ENCODE measurements around the gene PTS. TPM values are rescaled to one million over a fixed set of nuclear protein-coding genes. Genes with fewer than 3 reads are reported as not detected.
A peak's percentile ranks its signal among the peaks of the same experiment; 100 is the strongest.

The PTS gene
- polyA plus RNA-seq, 3 donors: 11.8 to 25.0 (median 14.0) TPM

DNA sequence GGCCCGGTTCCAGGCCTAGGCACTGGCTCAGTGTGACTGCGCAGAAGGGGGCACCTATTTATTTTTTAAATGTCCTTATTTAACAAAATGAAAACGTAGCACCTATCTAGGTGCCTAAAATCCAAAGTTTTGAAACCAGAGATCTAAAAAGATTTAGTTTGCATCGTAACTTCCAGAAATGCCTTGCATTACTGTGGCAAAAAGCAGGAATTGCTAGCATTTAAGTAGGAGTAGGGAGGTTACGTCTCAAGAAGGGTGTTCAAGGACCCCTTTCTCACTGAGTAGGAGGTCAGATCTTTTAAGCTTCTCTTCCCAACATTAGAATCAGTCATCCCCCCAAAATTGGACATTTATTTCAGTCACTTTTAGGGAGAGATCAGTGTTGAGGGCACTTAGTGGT lies 42.2 kb downstream of the PTS start:
- Mint-ChIP-seq H3K27ac (peak overlapping the region in 1 of 7 donors; percentile 57), H3K27me3 (ENCODE audit: low read depth in 3 of 3) (no peaks in the 10 kb centered on the region), H3K4me1 (no peaks in the 10 kb centered on the region), H3K36me3 (peaks cover 0 to 3% of the 10 kb centered on the region in 2 donors), H3K9me3 (peaks cover 0 to 2% (median 0%) of the 10 kb centered on the region in 7 donors), H3K4me3 (no peak overlapping the region)
- H3K27ac ChIP-seq (ENCODE audit: low read depth in 1 of 2, low read length in 2 of 2): no peak overlapping the region
- H3K4me1 ChIP-seq (ENCODE audit: control insufficient read depth in 1 of 2, insufficient read depth in 2 of 2, low read length in 2 of 2): peaks cover 0 to 6% of the 10 kb centered on the region in 2 donors
- H4K20me1 ChIP-seq (ENCODE audit: insufficient read depth, low read length): no peaks in the 10 kb centered on the region
- intact Hi-C loops (cut with micrococcal nuclease): no loop called here
- H3K4me2 ChIP-seq (replicated peaks; ENCODE audit: extremely low read depth, low read length, poor library complexity, severe bottlenecking): no peak overlapping the region
- no peaks in the 10 kb centered on the region for H3K36me3 ChIP-seq (replicated peaks in 1 of 2; ENCODE audit: control insufficient read depth in 1 of 2, insufficient read depth in 2 of 2, low read length in 2 of 2)
- no peak for TF ChIP-seq CTCF (IDR thresholded peaks at IDR 0.05)
- no peaks in the 10 kb centered on the region for H3K27me3 ChIP-seq (ENCODE audit: control insufficient read depth in 2 of 2, insufficient read depth in 2 of 2, low read length in 2 of 2)
- no peak overlapping the region for H2AFZ ChIP-seq (ENCODE audit: insufficient read depth, low read depth, low read length, poor library complexity, severe bottlenecking)
- no peaks in the 10 kb centered on the region for H3K9me3 ChIP-seq (replicated peaks in 1 of 2; ENCODE audit: control insufficient read depth in 1 of 2, insufficient read depth in 1 of 2, low read length in 2 of 2)
- no peak overlapping the region for H3K4me3 ChIP-seq (replicated peaks in 1 of 3; ENCODE audit: low read depth in 2 of 3, low read length in 3 of 3)
- H3K9ac ChIP-seq (ENCODE audit: insufficient read depth, low read length, poor library complexity, severe bottlenecking): no peak overlapping the region
- DNase-seq: no peak
- WGBS (ENCODE audit: insufficient coverage): no CpG with 5 or more reads among the region's 5 CpGs
- H3K79me2 ChIP-seq (ENCODE audit: insufficient read depth, low read length): no peaks in the 10 kb centered on the region

GRCh38 chr11:112269139-112269538 lies 42.9 kb downstream of the PTS start:
- intact Hi-C loops (cut with micrococcal nuclease): no loop called here
- H3K27ac ChIP-seq (ENCODE audit: low read depth in 1 of 2, low read length in 2 of 2): no peak overlapping the region
- no peak overlapping the region for H3K9ac ChIP-seq (ENCODE audit: insufficient read depth, low read length, poor library complexity, severe bottlenecking)
- H3K9me3 Mint-ChIP-seq: peaks cover 0 to 2% (median 0%) of the 10 kb centered on the region in 7 donors
- no peak for DNase-seq
- H3K4me1 Mint-ChIP-seq: no peaks in the 10 kb centered on the region
- H3K79me2 ChIP-seq (ENCODE audit: insufficient read depth, low read length): no peaks in the 10 kb centered on the region
- H3K27me3 Mint-ChIP-seq (ENCODE audit: low read depth in 3 of 3): peaks cover 0 to under 1% (median 0%) of the 10 kb centered on the region in 3 donors
- no peak overlapping the region for H3K4me2 ChIP-seq (replicated peaks; ENCODE audit: extremely low read depth, low read length, poor library complexity, severe bottlenecking)
- no peaks in the 10 kb centered on the region for H4K20me1 ChIP-seq (ENCODE audit: insufficient read depth, low read length)
- no peak overlapping the region for H3K4me3 Mint-ChIP-seq
- no peak for TF ChIP-seq CTCF (IDR thresholded peaks at IDR 0.05)
- no peak overlapping the region for H3K4me3 ChIP-seq (replicated peaks in 1 of 3; ENCODE audit: low read depth in 2 of 3, low read length in 3 of 3)
- H3K27ac Mint-ChIP-seq: peak overlapping the region in 1 of 7 donors; percentile 37
- H3K36me3 ChIP-seq (replicated peaks in 1 of 2; ENCODE audit: control insufficient read depth in 1 of 2, insufficient read depth in 2 of 2, low read length in 2 of 2): no peaks in the 10 kb centered on the region
- H2AFZ ChIP-seq (ENCODE audit: insufficient read depth, low read depth, low read length, poor library complexity, severe bottlenecking): no peak overlapping the region
- 66% methylated on average over 5 of the region's 6 CpGs for WGBS (ENCODE audit: insufficient coverage)
- H3K9me3 ChIP-seq (replicated peaks in 1 of 2; ENCODE audit: control insufficient read depth in 1 of 2, insufficient read depth in 1 of 2, low read length in 2 of 2): no peaks in the 10 kb centered on the region
- H3K27me3 ChIP-seq (ENCODE audit: control insufficient read depth in 2 of 2, insufficient read depth in 2 of 2, low read length in 2 of 2): no peaks in the 10 kb centered on the region
- peaks cover 0 to 3% of the 10 kb centered on the region in 2 donors for H3K36me3 Mint-ChIP-seq
- H3K4me1 ChIP-seq (ENCODE audit: control insufficient read depth in 1 of 2, insufficient read depth in 2 of 2, low read length in 2 of 2): peaks cover 0 to 6% of the 10 kb centered on the region in 2 donors

All from CD14-positive monocyte (primary cell).